ENCODE measurements around the gene MICALL2. TPM values are rescaled to one million over a fixed set of nuclear protein-coding genes. Genes with fewer than 3 reads are reported as not detected.

The MICALL2 gene
- total RNA-seq, 4 donors from 2014 or later, result 9.1 to 18.3 (median 14.6) TPM

DNA sequence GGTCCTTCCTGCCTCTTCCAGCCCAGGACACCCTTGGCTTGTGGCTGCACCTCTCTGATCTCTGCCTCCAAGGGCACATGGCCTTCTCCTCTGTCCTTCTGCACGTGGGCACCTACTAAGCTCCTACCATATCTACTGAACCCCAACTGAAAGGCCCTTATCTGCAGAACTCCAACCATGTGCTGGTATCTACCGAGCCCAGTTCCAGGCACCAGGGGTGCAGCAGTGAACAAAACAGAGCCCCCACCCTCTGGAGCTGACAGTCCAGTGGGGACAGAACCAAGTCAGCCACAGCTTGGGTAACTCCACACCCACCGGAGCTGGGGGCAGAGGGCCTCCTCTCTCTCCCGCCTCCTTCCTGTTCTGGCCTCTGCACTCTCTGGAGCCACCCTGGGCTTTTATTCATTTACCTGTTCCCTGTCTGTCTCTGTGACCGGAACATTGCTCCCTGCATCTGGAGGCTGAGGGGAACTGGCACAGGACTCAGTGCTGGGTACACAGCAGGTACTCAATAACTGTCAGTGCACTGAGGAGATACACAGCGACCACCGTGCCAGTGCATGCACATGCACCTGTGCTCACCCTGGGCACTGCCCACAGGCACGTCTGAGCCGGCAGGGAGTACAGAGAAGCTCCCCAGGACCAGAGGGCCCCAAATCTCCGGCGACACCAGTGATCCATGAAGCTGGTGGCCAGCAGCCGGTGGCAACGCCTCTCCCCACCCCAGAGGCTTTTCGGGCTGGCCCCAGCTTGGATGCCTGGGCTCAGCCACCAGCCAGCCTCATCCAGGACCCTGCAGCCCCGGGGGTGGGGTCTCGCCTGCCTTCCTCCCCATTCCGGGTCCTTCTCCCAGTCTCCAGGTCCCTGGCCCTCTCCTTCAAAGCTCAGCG lies 2.0 kb downstream of the MICALL2 start:
- Histone ChIP-seq H3K4me1 (peaks cover 52 to 95% (median 94%) of the 10 kb centered on the region in 4 donors), H3K27me3 (no peaks in the 10 kb centered on the region), H3K4me3 (peak overlapping the region; percentile 73 to 85 (median 78)), H3K27ac (replicated peaks in 1 of 4) (peak overlapping the region in 2 of 4 donors; percentile 82 to 85), H3K9me3 (no peaks in the 10 kb centered on the region), H3K36me3 (no peaks in the 10 kb centered on the region)
- DNase-seq (ENCODE audit: extremely low spot score), result no peak
- intact Hi-C loops (cut with DNase I), result no loop called here
- 79% methylated on average over 11 of the region's 18 CpGs for WGBS
- no peak for TF ChIP-seq POLR2A (IDR thresholded peaks at IDR 0.05; ENCODE audit: low read depth)
- no peak for TF ChIP-seq POLR2AphosphoS5 (IDR thresholded peaks at IDR 0.05)
- TF ChIP-seq EP300 (IDR thresholded peaks at IDR 0.05), result no peak
- TF ChIP-seq, protein P1, sequence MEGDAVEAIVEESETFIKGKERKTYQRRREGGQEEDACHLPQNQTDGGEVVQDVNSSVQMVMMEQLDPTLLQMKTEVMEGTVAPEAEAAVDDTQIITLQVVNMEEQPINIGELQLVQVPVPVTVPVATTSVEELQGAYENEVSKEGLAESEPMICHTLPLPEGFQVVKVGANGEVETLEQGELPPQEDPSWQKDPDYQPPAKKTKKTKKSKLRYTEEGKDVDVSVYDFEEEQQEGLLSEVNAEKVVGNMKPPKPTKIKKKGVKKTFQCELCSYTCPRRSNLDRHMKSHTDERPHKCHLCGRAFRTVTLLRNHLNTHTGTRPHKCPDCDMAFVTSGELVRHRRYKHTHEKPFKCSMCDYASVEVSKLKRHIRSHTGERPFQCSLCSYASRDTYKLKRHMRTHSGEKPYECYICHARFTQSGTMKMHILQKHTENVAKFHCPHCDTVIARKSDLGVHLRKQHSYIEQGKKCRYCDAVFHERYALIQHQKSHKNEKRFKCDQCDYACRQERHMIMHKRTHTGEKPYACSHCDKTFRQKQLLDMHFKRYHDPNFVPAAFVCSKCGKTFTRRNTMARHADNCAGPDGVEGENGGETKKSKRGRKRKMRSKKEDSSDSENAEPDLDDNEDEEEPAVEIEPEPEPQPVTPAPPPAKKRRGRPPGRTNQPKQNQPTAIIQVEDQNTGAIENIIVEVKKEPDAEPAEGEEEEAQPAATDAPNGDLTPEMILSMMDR (IDR thresholded peaks at IDR 0.05), result no peak

DNA sequence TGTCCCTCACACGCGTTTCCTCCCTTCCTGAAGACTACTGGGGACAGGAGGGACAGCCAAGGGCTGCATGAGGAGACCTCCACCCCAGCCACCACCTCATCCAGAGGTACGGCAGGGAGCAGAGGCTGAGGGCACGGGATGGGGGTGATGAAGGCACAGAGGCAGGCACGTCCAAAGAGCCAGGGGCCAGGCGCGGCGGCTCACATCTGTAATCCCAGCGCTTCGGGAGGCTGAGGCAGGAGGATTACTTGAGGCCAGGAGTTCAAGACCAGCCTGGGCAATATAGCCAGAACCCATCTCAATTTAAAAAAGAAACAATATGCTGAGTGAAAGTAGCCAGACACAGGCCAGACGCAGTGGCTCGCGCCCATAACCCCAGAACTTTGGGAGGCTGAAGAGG lies 3.3 kb downstream of the MICALL2 start:
- H3K4me1 ChIP-seq, result peaks cover 42 to 92% (median 91%) of the 10 kb centered on the region in 4 donors
- no peak for DNase-seq (ENCODE audit: extremely low spot score)
- TF ChIP-seq EP300 (IDR thresholded peaks at IDR 0.05) (no peak), POLR2A (IDR thresholded peaks at IDR 0.05; ENCODE audit: low read depth) (no peak), POLR2AphosphoS5 (IDR thresholded peaks at IDR 0.05) (no peak)
- TF ChIP-seq, protein P1 (IDR thresholded peaks at IDR 0.05), result no peak
- H3K9me3 ChIP-seq, result no peaks in the 10 kb centered on the region
- peak overlapping the region in 3 of 4 donors; percentile 3 to 52 (median 41) for H3K27ac ChIP-seq (replicated peaks in 1 of 4)
- no peaks in the 10 kb centered on the region for H3K36me3 ChIP-seq
- no peaks in the 10 kb centered on the region for H3K27me3 ChIP-seq
- intact Hi-C loops (cut with DNase I), result no loop called here
- WGBS, result 90% methylated on average over 11 of the region's 13 CpGs
- H3K4me3 ChIP-seq, result no peak overlapping the region

DNA sequence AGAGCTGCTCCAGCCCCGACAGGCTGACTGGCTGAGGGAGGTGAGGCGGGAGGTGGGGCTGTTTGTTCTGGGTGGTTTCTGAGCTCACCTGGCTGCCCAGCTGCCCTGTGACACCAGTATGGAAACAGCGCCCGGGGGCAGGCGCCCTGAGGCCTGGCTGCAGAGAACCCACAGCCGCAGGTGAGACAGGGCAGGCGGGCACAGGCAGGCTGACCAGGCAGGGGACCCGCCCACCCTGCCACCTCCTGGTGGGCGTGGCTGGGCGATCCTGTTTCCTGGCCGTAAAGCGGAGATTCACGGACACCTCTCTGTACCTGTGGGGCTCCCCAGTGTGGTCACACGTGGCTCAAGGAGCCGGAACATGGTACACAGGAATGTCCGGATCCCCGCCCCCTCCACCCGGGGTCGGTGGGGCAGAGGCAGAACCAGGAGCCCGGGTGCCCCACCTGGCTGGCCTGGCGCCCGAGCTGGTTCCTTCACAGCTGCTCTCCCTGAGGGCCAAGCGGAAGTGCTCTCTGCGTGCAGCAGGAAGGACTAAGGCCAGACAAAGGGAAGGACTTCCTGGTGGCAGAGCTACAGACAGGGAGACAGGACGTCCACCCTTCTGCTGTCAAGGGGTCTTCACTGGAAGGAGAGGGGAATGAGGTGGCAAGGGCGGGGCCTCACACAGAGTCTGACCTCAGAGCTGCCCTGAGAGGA lies 3.9 kb downstream of the MICALL2 start:
- TF ChIP-seq POLR2AphosphoS5 (IDR thresholded peaks at IDR 0.05), result no peak
- no peak for TF ChIP-seq EP300 (IDR thresholded peaks at IDR 0.05)
- no peak for TF ChIP-seq POLR2A (IDR thresholded peaks at IDR 0.05; ENCODE audit: low read depth)
- TF ChIP-seq, protein P1 (IDR thresholded peaks at IDR 0.05), result no peak
- Histone ChIP-seq H3K36me3 (peaks cover 0 to 1% (median 0%) of the 10 kb centered on the region in 4 donors), H3K27ac (replicated peaks in 1 of 4) (peak overlapping the region in 3 of 4 donors; percentile 41 to 60 (median 52)), H3K4me3 (peak overlapping the region in 2 of 4 donors; percentile 22 to 36), H3K4me1 (peaks cover 36 to 91% (median 86%) of the 10 kb centered on the region in 4 donors), H3K27me3 (no peaks in the 10 kb centered on the region), H3K9me3 (no peaks in the 10 kb centered on the region)
- intact Hi-C loops (cut with DNase I), result no loop called here
- no peak for DNase-seq (ENCODE audit: extremely low spot score)
- whole genome bisulfite sequencing, result 74% methylated on average over 19 of the region's 26 CpGs

DNA sequence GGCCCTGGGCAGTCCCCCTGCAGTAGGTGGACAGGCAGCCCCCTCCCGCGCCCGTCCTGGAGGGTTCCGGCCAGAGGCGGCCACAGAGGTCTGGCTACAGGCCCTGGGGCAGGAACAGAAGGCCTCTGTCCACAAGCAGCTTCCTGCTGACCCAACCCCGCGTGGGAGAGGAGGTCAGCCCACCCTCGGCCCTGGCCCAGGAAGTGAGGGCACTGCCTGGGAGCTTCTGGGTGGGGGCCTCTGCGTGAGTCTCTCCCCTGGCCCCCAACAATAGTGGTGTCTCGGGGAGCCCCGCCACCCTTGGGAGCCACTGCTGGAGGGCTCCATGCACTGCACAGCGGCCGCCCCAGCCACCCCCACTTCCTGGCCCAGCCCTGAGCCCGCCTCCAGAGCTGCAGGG lies 4.7 kb downstream of the MICALL2 start:
- TF ChIP-seq POLR2AphosphoS5 (IDR thresholded peaks at IDR 0.05), result no peak
- TF ChIP-seq POLR2A (IDR thresholded peaks at IDR 0.05; ENCODE audit: low read depth), result no peak
- TF ChIP-seq EP300 (IDR thresholded peaks at IDR 0.05), result no peak
- TF ChIP-seq, protein P1 (IDR thresholded peaks at IDR 0.05), result no peak
- WGBS, result no CpG with 5 or more reads among the region's 14 CpGs
- H3K27me3 ChIP-seq, result no peaks in the 10 kb centered on the region
- H3K9me3 ChIP-seq, result no peaks in the 10 kb centered on the region
- peaks cover 31 to 93% (median 85%) of the 10 kb centered on the region in 4 donors for H3K4me1 ChIP-seq
- peaks cover 0 to 10% (median 4%) of the 10 kb centered on the region in 4 donors for H3K36me3 ChIP-seq
- peak overlapping the region in 3 of 4 donors; percentile 6 to 36 (median 22) for H3K4me3 ChIP-seq
- intact Hi-C loops (cut with DNase I), result no loop called here
- peak overlapping the region in 3 of 4 donors; percentile 41 to 60 (median 52) for H3K27ac ChIP-seq (replicated peaks in 1 of 4)
- DNase-seq (ENCODE audit: extremely low spot score), result no peak
